ENCODE results near the gene POU2F3. TPM values are rescaled to one million over a fixed set of nuclear protein-coding genes. Genes with fewer than 3 reads are reported as not detected.

POU2F3 gene
- total and polyA plus RNA-seq, 3 donors from 2014 or later, result 0.16 to 0.49 (median 0.31) TPM

DNA sequence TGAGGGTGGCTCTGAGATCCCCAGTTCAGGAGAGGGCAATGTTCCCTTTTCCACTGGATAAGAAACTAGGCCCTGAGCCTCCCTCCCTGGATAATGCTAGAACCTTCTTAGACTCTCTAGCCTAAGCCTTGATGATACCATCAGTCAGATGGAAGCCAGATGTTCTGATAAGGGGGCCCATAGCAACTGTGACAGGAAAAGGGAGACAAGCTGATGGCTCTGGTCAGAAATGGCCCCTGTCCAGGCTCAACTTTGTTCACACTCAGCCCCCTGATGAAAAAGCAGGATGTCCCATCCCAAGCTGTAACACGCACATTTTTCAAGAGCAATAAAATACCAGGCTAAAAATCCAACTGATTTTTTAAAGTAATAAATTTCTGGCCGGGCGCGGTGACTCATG lies 36.3 kb upstream of the POU2F3 start:
- Histone ChIP-seq H3K27ac (no peak overlapping the region), H3K36me3 (ENCODE audit: low read depth, missing control alignments) (no peaks in the 10 kb centered on the region), H3K27me3 (no peaks in the 10 kb centered on the region), H3K4me1 (peaks cover 4% of the 10 kb centered on the region), H3K9me3 (no peaks in the 10 kb centered on the region), H3K4me3 (no peak overlapping the region)
- 65 to 87% methylated on average over 4 of the region's 4 CpGs for WGBS, 2 donors
- intact Hi-C loops (cut with DNase I; ENCODE audit: low total_unique reads), result no loop called here
- TF ChIP-seq POLR2A (IDR thresholded peaks at IDR 0.05), result no peak
- TF ChIP-seq, protein P1, sequence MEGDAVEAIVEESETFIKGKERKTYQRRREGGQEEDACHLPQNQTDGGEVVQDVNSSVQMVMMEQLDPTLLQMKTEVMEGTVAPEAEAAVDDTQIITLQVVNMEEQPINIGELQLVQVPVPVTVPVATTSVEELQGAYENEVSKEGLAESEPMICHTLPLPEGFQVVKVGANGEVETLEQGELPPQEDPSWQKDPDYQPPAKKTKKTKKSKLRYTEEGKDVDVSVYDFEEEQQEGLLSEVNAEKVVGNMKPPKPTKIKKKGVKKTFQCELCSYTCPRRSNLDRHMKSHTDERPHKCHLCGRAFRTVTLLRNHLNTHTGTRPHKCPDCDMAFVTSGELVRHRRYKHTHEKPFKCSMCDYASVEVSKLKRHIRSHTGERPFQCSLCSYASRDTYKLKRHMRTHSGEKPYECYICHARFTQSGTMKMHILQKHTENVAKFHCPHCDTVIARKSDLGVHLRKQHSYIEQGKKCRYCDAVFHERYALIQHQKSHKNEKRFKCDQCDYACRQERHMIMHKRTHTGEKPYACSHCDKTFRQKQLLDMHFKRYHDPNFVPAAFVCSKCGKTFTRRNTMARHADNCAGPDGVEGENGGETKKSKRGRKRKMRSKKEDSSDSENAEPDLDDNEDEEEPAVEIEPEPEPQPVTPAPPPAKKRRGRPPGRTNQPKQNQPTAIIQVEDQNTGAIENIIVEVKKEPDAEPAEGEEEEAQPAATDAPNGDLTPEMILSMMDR (IDR thresholded peaks at IDR 0.05), result no peak
- DNase-seq, result no peak

DNA sequence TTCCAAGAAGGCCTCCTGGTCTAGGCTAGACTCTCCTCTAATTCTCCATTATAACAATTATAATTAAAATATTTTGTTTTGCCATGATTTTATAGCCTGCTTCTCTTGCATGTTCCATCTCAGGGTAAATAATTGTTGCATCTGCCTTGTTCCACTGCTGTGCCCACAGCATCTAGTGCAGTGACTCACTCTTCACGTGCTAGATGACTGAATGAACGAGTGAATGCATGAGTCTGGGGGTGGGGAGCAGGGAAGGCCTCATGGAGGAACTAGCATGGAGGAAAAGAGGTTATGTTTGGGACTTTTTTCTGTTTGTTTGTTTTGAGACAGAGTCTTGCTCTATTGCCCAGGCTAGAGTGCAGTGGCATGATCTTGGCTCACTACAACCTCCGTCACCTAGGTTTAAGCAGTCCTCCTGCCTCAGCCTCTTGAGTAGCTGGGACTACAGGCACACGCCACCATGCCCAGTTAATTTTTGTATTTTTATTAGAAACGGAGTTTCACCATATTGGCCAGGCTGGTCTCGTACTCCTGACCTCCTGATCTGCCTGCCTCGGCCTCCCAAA lies 34.3 kb upstream of the POU2F3 start:
- no peak overlapping the region for H3K4me3 ChIP-seq
- no peak overlapping the region for H3K27ac ChIP-seq
- TF ChIP-seq, protein P1 (IDR thresholded peaks at IDR 0.05), result no peak
- no peak for TF ChIP-seq POLR2A (IDR thresholded peaks at IDR 0.05)
- no peak for DNase-seq
- intact Hi-C loops (cut with DNase I; ENCODE audit: low total_unique reads), result no loop called here
- no peaks in the 10 kb centered on the region for H3K27me3 ChIP-seq
- H3K9me3 ChIP-seq, result no peaks in the 10 kb centered on the region
- WGBS, 2 donors, result 89 to 91% methylated on average over 7 of the region's 7 CpGs
- H3K4me1 ChIP-seq, result peaks cover 15% of the 10 kb centered on the region
- H3K36me3 ChIP-seq (ENCODE audit: low read depth, missing control alignments), result no peaks in the 10 kb centered on the region

- no peak overlapping the region for H3K27ac ChIP-seq
- no peak overlapping the region for H3K4me3 ChIP-seq
- H3K27me3 ChIP-seq, result no peaks in the 10 kb centered on the region
- no peaks in the 10 kb centered on the region for H3K36me3 ChIP-seq (ENCODE audit: low read depth, missing control alignments)
- intact Hi-C loops (cut with DNase I; ENCODE audit: low total_unique reads), result no loop called here
- TF ChIP-seq, protein P1 (IDR thresholded peaks at IDR 0.05), result no peak
- TF ChIP-seq POLR2A (IDR thresholded peaks at IDR 0.05), result no peak
- DNase-seq, result no peak
- peaks cover 25% of the 10 kb centered on the region for H3K4me1 ChIP-seq
- H3K9me3 ChIP-seq, result no peaks in the 10 kb centered on the region
- 85 to 90% methylated on average over 7 of the region's 7 CpGs for WGBS, 2 donors
Measured at GRCh38 chr11:120207512-120207911, 32.4 kb upstream of the POU2F3 start.

DNA sequence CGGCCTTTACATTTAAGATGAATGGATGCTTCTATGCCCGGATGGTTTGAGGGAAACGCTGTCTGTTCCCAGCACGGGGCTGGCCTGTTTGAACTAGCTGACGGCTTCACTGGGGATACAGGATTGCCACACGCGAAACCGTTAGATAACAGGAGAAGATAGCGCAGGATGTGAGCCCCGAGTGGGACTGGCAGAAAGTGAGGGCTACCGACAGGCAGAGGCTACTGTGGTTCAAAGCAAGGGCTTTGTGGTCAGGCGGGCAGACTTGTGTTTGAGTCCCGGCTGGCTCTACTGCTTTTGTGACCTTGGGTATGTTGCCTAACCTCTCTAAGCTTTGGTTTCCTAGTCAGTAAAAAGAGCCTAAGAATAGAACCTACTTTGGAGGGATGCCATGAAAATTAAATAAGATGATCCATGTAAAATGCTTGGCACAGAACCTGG lies 31.9 kb upstream of the POU2F3 start:
- Histone ChIP-seq H3K36me3 (ENCODE audit: low read depth, missing control alignments) (no peaks in the 10 kb centered on the region), H3K27me3 (no peaks in the 10 kb centered on the region), H3K4me1 (peaks cover 30% of the 10 kb centered on the region), H3K4me3 (no peak overlapping the region), H3K9me3 (no peaks in the 10 kb centered on the region), H3K27ac (no peak overlapping the region)
- intact Hi-C loops (cut with DNase I; ENCODE audit: low total_unique reads), result no loop called here
- 57 to 70% methylated on average over 13 of the region's 13 CpGs for WGBS, 2 donors
- TF ChIP-seq POLR2A (IDR thresholded peaks at IDR 0.05), result no peak
- TF ChIP-seq, protein P1 (IDR thresholded peaks at IDR 0.05), result no peak
- DNase-seq, result no peak

DNA sequence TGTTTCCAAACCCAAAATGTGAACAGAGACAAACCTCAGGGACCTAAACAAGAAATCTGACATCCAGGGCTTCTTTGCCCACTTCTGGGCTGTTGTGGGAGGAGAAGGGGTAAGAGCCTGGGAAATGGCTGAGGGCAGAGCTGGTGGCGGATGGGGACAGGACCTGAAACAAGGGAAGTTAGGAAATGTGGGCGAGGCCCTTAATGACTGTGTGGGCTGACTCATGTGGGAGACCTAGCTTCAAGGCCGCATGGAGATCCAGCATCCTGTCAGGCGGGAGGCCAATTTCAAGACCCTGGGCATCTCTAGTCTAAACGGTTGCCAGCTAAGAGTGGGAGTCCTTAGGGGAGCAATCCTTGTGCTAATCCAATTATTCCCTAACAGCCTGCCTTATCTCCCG lies 31.2 kb upstream of the POU2F3 start:
- Histone ChIP-seq H3K4me3 (no peak overlapping the region), H3K4me1 (peaks cover 30% of the 10 kb centered on the region), H3K36me3 (ENCODE audit: low read depth, missing control alignments) (no peaks in the 10 kb centered on the region), H3K27ac (no peak overlapping the region), H3K27me3 (no peaks in the 10 kb centered on the region), H3K9me3 (no peaks in the 10 kb centered on the region)
- 21 to 54% methylated on average over 6 of the region's 6 CpGs for WGBS, 2 donors
- intact Hi-C loops (cut with DNase I; ENCODE audit: low total_unique reads), result no loop called here
- DNase-seq, result no peak
- TF ChIP-seq, protein P1 (IDR thresholded peaks at IDR 0.05), result no peak
- TF ChIP-seq POLR2A (IDR thresholded peaks at IDR 0.05), result no peak

All from testis (tissue), 3 donors.